Measurements from ENCODE around the gene SPINK4. TPM values are rescaled to one million over a fixed set of nuclear protein-coding genes. Genes with fewer than 3 reads are reported as not detected.

SPINK4 gene
- total RNA-seq, 1 donor from 2014 or later = not detected

- Histone ChIP-seq H3K27me3 (ENCODE audit: control insufficient read depth, insufficient read depth, low read length) (no peaks in the 10 kb centered on the region), H3K4me3 (ENCODE audit: low read depth, low read length) (no peak overlapping the region), H3K36me3 (ENCODE audit: control insufficient read depth, insufficient read depth, low read length) (no peaks in the 10 kb centered on the region)
- no peak for DNase-seq (ENCODE audit: low read depth)
- TF ChIP-seq CTCF (IDR thresholded peaks at IDR 0.05; ENCODE audit: insufficient read depth, low read length, poor library complexity, severe bottlenecking) = no peak
Measured at GRCh38 chr9:33246269-33246860, 6.4 kb downstream of the SPINK4 start.

- DNase-seq (ENCODE audit: low read depth) = no peak
- Histone ChIP-seq H3K27me3 (ENCODE audit: control insufficient read depth, insufficient read depth, low read length) (no peaks in the 10 kb centered on the region), H3K4me3 (ENCODE audit: low read depth, low read length) (no peak overlapping the region), H3K36me3 (ENCODE audit: control insufficient read depth, insufficient read depth, low read length) (no peaks in the 10 kb centered on the region)
- no peak for TF ChIP-seq CTCF (IDR thresholded peaks at IDR 0.05; ENCODE audit: insufficient read depth, low read length, poor library complexity, severe bottlenecking)
Measured at GRCh38 chr9:33248606-33249005, 8.6 kb downstream of the SPINK4 start.

- TF ChIP-seq CTCF (IDR thresholded peaks at IDR 0.05; ENCODE audit: insufficient read depth, low read length, poor library complexity, severe bottlenecking) = no peak
- no peak for DNase-seq (ENCODE audit: low read depth)
- Histone ChIP-seq H3K4me3 (ENCODE audit: low read depth, low read length) (no peak overlapping the region), H3K27me3 (ENCODE audit: control insufficient read depth, insufficient read depth, low read length) (no peaks in the 10 kb centered on the region), H3K36me3 (ENCODE audit: control insufficient read depth, insufficient read depth, low read length) (peaks cover under 1% of the 10 kb centered on the region)
Measured at GRCh38 chr9:33249087-33249658, 9.2 kb downstream of the SPINK4 start.

- no peaks in the 10 kb centered on the region for H3K27me3 ChIP-seq (ENCODE audit: control insufficient read depth, insufficient read depth, low read length)
- H3K4me3 ChIP-seq (ENCODE audit: low read depth, low read length) = no peak overlapping the region
- no peak for DNase-seq (ENCODE audit: low read depth)
- peaks cover 2% of the 10 kb centered on the region for H3K36me3 ChIP-seq (ENCODE audit: control insufficient read depth, insufficient read depth, low read length)
- TF ChIP-seq CTCF (IDR thresholded peaks at IDR 0.05; ENCODE audit: insufficient read depth, low read length, poor library complexity, severe bottlenecking) = no peak
Measured at GRCh38 chr9:33249983-33250382, 10.0 kb downstream of the SPINK4 start.

- H3K27me3 ChIP-seq (ENCODE audit: control insufficient read depth, insufficient read depth, low read length) = no peaks in the 10 kb centered on the region
- H3K4me3 ChIP-seq (ENCODE audit: low read depth, low read length) = no peak overlapping the region
- no peak for DNase-seq (ENCODE audit: low read depth)
- no peak for TF ChIP-seq CTCF (IDR thresholded peaks at IDR 0.05; ENCODE audit: insufficient read depth, low read length, poor library complexity, severe bottlenecking)
- H3K36me3 ChIP-seq (ENCODE audit: control insufficient read depth, insufficient read depth, low read length) = peaks cover 4% of the 10 kb centered on the region
Measured at GRCh38 chr9:33250458-33250995, 10.6 kb downstream of the SPINK4 start.

- no peak for TF ChIP-seq CTCF (IDR thresholded peaks at IDR 0.05; ENCODE audit: insufficient read depth, low read length, poor library complexity, severe bottlenecking)
- Histone ChIP-seq H3K27me3 (ENCODE audit: control insufficient read depth, insufficient read depth, low read length) (no peaks in the 10 kb centered on the region), H3K36me3 (ENCODE audit: control insufficient read depth, insufficient read depth, low read length) (peaks cover 6% of the 10 kb centered on the region), H3K4me3 (ENCODE audit: low read depth, low read length) (no peak overlapping the region)
- DNase-seq (ENCODE audit: low read depth) = no peak
Measured at GRCh38 chr9:33254211-33254610, 14.2 kb downstream of the SPINK4 start.
